ENCODE measurements around the gene APOA4. TPM values are rescaled to one million over a fixed set of nuclear protein-coding genes. Genes with fewer than 3 reads are reported as not detected.
"Not testable (repeated sequence)": the region's sequence is repeated elsewhere in the genome, so short reads cannot be mapped to it uniquely, and the experiment has no call there.

APOA4 gene
- total RNA-seq, 1 experiment from 2014 or later: not detected

DNA sequence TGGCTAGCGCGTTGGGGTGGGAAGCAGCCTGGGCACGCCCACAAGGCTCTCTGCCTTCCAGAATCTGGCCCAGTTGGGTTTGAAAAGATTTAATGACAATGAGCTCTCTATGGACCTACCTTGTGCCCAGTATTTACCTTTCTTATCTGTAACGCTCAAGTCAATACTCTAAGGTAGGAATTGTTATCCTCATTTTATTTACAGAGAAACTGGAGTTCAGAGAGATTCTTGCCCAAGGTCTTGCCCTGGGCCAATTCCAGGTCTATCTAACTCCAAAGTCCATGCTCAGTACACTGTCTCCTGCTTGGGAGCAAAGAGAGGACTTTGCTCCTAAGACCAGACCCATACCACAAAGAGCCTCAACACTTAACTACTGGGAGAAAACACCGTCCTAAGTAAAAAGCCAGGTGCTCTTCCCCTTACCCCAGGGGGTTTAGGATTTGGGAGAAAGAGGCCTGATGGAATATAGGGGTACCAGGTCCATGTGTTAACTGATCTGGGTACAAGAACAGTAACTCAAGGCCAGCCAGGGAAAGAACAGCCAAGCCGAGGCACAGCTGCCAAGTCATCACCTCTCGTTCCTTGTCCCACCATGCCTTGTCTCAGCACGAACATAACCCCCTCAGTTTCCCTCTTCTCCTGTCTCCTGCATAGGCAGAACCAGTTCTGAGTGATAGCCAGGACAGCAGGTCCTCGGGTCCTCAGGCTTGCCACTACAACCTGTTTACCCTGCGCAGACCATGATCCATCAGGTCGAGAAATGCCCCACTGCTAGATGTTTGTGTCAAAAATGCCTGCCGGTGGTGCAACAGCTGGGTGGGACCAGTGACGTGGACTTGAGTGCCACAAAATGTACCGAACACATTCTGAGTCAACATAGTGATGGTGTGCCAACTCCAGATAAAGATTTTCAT is 14.6 kb downstream of the APOA4 start:
- H3K4me1 ChIP-seq: no peaks in the 10 kb centered on the region
- H3K4me3 ChIP-seq: no peak overlapping the region
- H3K27ac ChIP-seq: no peak overlapping the region
- no peaks in the 10 kb centered on the region for H3K27me3 ChIP-seq
- DNase-seq: no peak
- no peaks in the 10 kb centered on the region for H3K36me3 ChIP-seq
- no peaks in the 10 kb centered on the region for H3K9me3 ChIP-seq (replicated peaks)

DNA sequence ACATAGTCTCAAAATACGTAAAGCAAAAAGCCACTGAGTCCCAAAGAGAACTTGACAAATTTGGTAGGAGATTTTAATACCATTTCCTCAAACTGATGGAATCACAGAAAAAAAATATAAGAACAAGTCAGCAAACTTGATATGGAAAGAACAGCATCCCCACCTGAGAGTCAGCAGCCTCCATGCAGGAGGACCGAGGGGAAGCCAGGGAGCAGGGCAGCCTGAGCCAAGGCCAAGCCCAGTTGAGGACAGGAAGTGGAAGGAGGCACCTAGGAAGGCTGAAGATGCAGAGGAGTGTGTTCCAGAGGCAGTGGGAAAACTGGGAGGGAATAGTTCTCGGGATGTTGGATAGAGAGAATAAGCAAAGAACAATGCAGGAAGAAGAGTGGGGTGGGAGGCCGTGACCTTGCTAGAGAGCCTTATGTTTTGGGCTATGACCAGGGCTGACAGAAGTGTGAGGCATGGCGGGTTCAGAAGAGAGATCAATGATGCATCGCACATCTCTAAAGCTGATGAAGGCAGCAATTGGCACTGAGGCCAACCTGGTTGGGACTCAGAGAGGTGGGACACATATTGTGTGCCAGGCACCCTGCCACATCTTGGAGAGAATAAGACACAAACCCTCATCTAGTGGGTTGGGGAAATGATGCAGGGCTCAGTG is 15.4 kb downstream of the APOA4 start:
- DNase-seq: no peak
- no peak overlapping the region for H3K4me3 ChIP-seq
- H3K27me3 ChIP-seq: no peaks in the 10 kb centered on the region
- H3K27ac ChIP-seq: no peak overlapping the region
- no peaks in the 10 kb centered on the region for H3K4me1 ChIP-seq
- H3K36me3 ChIP-seq: no peaks in the 10 kb centered on the region
- H3K9me3 ChIP-seq (replicated peaks): no peaks in the 10 kb centered on the region

DNA sequence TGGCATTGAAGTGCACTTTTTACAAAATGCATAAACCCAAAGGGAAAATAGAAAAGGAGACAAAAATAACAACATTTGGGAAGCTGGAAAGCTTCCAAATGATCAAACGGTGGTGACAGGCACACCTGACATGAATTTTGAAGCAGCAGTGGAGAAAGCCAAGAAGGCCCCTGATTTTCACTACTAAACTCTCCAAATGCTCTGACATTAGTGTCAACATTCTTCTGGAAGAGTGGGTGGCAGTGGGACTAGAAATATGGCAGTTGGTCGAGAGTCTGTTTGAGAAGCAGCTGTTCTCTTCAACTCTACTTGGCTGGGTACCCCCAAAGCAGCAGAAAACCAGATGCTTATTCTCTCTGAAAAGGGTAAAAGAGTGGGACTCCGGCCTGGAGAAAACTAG is 19.1 kb downstream of the APOA4 start:
- Histone ChIP-seq H3K27ac (no peak overlapping the region), H3K4me3 (no peak overlapping the region), H3K9me3 (replicated peaks) (no peaks in the 10 kb centered on the region), H3K27me3 (no peaks in the 10 kb centered on the region), H3K4me1 (no peaks in the 10 kb centered on the region), H3K36me3 (no peaks in the 10 kb centered on the region)
- DNase-seq: no peak

DNA sequence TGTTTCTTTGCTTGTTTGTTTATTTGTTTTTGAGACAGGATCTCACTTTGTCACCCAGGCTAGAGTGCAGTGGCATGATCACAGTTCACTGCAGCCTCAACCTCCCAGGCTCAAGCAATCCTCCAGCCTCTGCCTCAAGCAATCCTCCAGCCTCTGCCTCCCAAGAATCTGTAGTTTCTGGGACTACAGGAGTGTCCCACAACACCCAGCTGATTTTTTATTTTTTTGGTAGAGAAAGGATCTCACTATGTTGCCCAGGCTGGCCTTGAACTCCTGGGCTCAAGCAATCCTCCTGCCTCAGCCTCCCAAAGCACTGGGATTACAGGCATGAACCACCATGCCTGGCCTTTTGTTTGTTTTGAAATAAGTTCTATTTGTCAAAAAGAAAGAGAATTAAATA is 21.4 kb downstream of the APOA4 start:
- H3K36me3 ChIP-seq; H3K27ac ChIP-seq; H3K4me3 ChIP-seq; H3K4me1 ChIP-seq; H3K27me3 ChIP-seq; DNase-seq; H3K9me3 ChIP-seq (replicated peaks): not testable (repeated sequence)

DNA sequence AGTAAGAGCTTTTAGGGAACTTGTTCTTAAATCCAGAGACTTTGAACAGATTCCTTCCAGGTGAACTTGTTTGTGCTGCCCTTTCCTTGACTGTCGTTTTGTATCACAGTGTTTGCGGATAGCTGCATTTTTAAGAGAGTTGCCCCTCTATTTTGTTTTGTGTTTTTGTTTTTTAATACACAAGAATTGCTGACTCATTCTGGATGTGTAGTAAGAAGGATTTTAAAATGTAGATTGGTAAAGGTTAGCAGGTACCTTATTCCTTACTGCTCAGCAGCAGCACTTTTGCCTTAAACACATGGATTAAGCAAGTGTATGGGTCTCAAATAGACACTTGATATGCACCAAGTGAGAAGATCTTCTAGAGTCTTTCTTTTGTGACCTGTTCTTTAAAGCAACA is 22.5 kb downstream of the APOA4 start:
- Histone ChIP-seq H3K9me3 (replicated peaks) (no peaks in the 10 kb centered on the region), H3K4me3 (no peak overlapping the region), H3K4me1 (no peaks in the 10 kb centered on the region), H3K27me3 (no peaks in the 10 kb centered on the region), H3K36me3 (no peaks in the 10 kb centered on the region), H3K27ac (no peak overlapping the region)
- DNase-seq: no peak

DNA sequence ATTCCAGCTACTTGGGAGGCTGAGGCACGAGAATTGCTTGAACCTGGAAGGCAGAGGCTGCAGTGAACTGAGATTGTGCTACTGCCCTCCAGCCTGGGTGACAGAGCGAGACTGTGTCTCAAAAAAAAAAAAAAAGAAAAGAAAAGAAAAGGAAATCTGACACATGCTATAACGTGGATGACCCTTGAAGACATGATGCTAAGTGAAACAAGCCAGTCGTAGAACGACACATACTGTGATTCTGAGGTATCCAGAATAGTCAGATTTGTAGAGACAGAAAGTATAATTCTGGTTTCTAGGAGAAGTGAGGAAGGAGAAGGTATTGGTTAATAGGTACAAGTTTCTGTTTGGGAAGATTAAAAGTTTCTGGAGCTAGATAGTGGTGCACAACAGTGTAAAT is 24.7 kb downstream of the APOA4 start:
- Histone ChIP-seq H3K4me3 (no peak overlapping the region), H3K4me1 (no peaks in the 10 kb centered on the region), H3K27ac (no peak overlapping the region), H3K9me3 (replicated peaks) (no peaks in the 10 kb centered on the region), H3K36me3 (no peaks in the 10 kb centered on the region), H3K27me3 (no peaks in the 10 kb centered on the region)
- no peak for DNase-seq

DNA sequence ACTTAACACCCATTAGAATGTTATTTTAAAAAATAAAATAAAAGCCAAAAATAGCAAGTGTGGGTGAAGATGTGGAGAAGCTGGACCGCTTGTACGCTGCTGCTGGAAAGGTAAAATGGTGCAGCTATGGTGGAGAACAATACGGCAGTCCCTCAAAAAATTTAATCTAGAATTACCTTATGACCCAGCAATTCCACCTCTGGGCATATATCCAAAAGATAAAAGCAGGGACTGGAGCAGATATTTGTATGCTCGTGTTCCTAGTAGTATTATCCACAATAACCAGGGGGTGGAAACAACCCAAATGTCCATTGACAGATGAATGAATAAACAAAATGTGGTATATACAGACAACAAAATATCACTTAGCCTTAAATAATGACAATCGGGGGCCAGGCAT is 25.3 kb downstream of the APOA4 start:
- no peaks in the 10 kb centered on the region for H3K9me3 ChIP-seq (replicated peaks)
- H3K4me1 ChIP-seq: no peaks in the 10 kb centered on the region
- DNase-seq: no peak
- H3K4me3 ChIP-seq: no peak overlapping the region
- no peaks in the 10 kb centered on the region for H3K36me3 ChIP-seq
- H3K27ac ChIP-seq: no peak overlapping the region
- no peaks in the 10 kb centered on the region for H3K27me3 ChIP-seq

DNA sequence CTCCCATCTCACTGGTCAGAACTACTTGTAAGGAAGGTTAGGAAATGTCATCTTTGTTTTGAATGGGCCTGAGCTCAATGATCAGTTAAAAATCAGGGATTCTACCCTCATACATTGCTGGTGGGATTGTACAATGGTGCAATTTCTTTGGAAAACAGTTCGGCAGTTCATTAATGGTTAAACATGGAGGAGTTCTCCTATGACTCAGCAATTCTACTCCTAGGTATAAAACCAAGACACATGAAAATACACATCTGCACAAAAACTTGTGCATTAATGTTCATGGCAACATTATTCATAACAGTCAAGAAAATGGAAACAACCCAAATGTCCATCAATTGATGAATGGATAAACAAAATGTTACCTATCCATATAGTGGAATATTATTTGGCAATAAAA is 26.6 kb downstream of the APOA4 start:
- no peak overlapping the region for H3K4me3 ChIP-seq
- H3K4me1 ChIP-seq: no peaks in the 10 kb centered on the region
- H3K9me3 ChIP-seq (replicated peaks): no peaks in the 10 kb centered on the region
- no peak overlapping the region for H3K27ac ChIP-seq
- DNase-seq: no peak
- no peaks in the 10 kb centered on the region for H3K36me3 ChIP-seq
- no peaks in the 10 kb centered on the region for H3K27me3 ChIP-seq

DNA sequence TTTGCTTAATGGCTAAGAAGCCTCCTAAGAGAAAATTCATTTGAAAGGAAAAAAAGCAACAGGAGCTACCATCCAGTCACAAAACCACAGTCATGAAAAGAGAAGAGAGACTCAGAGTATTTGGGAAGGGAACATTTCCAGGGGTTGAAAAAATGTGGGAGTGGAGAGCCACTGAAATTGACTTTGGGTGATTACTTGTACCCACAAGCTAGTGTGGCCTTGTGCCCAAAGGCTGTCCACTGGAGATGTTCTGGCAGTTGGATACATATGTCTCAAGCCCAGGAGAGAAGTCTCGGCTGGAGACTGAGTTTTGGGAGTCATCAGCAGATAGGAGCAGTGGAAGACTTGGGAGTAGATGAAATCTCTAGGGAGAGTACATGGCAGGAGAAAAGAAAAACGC is 28.3 kb downstream of the APOA4 start:
- DNase-seq: no peak
- Histone ChIP-seq H3K36me3 (no peaks in the 10 kb centered on the region), H3K27me3 (no peaks in the 10 kb centered on the region), H3K9me3 (replicated peaks) (no peaks in the 10 kb centered on the region), H3K4me3 (no peak overlapping the region), H3K4me1 (no peaks in the 10 kb centered on the region), H3K27ac (no peak overlapping the region)

DNA sequence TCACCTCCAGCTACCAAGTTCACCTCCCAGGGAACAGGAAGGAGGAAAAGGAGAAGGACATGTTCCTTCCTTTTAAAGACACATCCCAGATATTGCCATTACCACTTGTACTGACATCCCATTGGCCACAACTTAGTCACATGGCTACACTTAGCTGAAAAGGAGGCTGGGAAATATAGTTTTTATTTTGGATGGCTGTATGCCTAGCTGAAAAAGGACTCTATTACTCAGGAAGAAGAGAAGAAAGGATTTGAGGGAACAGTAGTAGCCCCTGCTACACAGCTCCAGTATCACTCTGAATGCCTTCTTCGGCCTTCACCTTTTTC is 29.4 kb downstream of the APOA4 start:
- DNase-seq: peak in 1 of 2 experiments; percentile 48
- Histone ChIP-seq H3K4me1 (no peaks in the 10 kb centered on the region), H3K27ac (no peak overlapping the region), H3K27me3 (no peaks in the 10 kb centered on the region), H3K36me3 (no peaks in the 10 kb centered on the region), H3K4me3 (peak overlapping the region; percentile 36; the same call in 1 of the 2 replicates), H3K9me3 (replicated peaks) (no peaks in the 10 kb centered on the region)

DNA sequence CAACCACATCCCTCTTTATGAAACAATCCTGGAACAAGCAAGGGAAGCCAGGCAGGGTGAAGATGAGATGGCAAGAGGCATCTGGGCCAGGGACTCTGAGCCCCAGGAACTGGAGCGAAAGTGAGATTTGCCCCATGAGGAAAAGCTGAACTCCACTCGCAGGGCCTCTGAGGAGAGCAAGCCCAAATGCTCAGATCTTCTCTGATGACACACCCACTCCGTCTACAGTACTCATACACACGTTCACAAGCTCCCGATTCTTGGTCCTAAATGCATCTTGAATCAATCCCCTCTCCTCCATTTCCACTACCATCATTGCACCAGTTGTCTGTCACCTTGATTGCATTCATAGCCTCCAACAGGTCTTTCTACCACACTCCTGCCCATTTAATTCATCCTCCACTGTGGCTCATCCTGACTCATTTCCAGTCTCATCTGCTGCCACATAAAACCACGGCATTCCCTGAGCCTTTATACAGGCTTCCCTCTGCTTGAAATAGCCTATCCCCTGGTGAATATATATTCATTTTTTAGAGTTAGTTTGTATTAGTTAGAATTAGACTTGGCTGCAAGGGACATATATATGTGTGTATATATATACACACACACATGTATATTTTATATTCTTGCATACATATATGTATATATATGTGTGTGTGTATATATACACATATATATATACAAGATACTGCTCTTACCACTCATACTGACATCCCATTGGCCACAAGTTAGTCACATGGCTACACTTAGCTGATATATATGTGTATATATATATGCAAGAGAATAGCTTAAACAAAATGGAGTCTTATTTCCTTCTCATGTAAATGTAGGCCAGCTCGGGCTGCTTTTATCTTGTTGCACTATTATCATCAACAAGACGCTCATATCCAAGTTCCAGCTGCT is 30.0 kb downstream of the APOA4 start:
- Histone ChIP-seq H3K9me3 (replicated peaks) (no peaks in the 10 kb centered on the region), H3K4me3 (peak overlapping the region; percentile 36; the same call in 1 of the 2 replicates), H3K27ac (no peak overlapping the region), H3K4me1 (no peaks in the 10 kb centered on the region), H3K36me3 (no peaks in the 10 kb centered on the region), H3K27me3 (no peaks in the 10 kb centered on the region)
- DNase-seq: no peak

DNA sequence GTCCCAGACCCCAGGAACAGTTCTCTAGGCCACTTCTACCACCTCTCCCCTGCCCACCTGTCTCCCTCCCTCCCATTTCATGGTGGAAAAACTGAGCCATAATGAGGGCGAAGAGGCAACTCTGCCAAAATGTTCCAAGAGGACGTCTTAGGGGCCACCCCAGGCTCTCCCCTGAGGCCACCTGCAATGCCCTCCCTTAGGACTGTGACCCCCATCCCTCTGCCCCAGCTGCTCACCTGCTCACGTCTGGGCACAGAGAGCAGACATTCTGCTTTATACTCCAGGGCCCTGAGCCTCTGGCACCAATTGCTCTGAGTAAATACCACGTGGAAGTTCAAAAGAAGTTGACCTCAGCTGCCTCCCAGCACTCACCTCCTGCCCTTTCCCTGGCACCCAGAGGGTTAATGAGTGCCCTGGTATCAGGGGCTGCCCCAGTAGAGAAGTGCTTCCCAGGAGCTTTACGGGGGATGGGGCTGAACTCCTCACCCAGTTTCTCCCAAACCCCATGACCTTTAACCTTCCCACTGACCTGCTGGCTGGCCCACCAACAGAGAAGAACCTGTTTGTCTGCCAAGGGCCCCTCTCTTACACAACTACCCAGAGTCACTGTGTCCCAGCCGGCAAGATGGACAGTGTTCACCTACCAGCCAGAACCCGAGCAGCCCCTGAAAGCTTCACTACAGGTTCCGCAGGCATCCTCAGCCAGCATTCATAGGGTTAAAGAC is 30.8 kb downstream of the APOA4 start:
- H3K27ac ChIP-seq: no peak overlapping the region
- no peak overlapping the region for H3K4me3 ChIP-seq
- H3K4me1 ChIP-seq: no peaks in the 10 kb centered on the region
- no peaks in the 10 kb centered on the region for H3K27me3 ChIP-seq
- no peaks in the 10 kb centered on the region for H3K36me3 ChIP-seq
- H3K9me3 ChIP-seq (replicated peaks): no peaks in the 10 kb centered on the region
- DNase-seq: no peak

DNA sequence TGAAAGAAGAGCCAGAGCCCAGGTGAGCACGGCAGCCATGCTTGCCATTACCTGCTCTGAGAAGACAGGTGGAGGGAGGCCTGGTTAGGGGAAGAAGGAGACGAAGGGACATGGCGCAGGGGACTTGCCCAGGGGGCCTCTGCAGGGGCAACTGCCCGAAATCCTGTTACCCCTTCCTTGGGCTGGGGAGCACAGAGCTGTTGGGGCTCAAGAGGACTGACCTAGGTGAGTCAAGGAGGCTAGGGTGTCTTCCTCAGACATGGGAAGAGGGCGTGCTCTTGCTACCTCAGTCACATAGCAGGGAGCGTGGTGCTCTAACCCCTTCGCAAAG is 31.3 kb downstream of the APOA4 start, which contains the start of gene APOA5:
Gene APOA5 (minus strand): TSS at position 67 of the 331 bp plus-strand sequence. CDS start 19 bp downstream, at position 48.
- Histone ChIP-seq H3K9me3 (replicated peaks) (no peaks in the 10 kb centered on the region), H3K4me3 (peak within 1 kb of the TSS; percentile 26), H3K4me1 (peaks cover 3% of the 10 kb centered on the region; the same call in 1 of the 2 replicates), H3K27ac (no peak within 1 kb of the TSS), H3K27me3 (no peaks in the 10 kb centered on the region), H3K36me3 (no peaks in the 10 kb centered on the region)
- no peak for DNase-seq

DNA sequence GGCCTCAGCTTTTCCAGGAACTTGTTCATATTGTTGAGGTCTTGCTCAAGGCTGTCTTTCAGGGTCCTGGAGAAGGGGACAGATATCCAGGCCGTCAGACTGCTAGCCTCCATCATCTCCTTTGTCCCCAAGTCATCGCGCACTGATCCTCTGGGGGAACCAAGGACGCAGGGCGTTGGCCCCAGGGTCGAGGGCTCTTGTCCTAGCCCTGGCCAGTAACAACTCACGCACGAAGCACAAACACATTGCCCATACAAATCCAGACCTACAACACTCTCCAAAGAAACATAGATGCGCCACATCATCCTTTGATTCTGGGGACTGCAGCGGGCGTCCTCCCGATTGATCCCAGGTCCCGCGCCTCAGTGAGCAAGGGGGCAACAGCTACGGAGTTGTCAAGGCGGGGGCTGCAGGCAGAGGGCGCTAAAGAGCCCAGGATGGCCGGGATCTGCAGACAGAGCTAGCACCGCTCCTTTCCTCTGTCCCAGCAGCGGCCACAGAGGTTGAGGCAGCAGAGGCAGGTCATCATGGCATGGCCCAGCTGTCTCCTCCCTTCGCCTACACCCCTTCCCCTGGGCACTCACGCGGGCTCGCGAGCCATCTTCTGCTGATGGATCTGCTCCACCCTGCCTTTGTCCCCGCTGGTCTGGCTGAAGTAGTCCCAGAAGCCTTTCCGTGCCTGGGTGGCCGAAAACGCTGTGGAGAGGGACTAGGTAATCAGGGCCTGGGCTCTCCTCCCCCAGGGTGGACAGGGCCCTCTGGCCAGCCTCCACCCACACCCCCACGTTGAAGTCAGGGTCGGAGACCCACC is 31.9 kb downstream of the APOA4 start:
- no peaks in the 10 kb centered on the region for H3K27me3 ChIP-seq
- peak; percentile 69 to 74 for DNase-seq
- H3K4me1 ChIP-seq: peaks cover 8% of the 10 kb centered on the region; the same call in 1 of the 2 replicates
- H3K36me3 ChIP-seq: no peaks in the 10 kb centered on the region
- no peak overlapping the region for H3K27ac ChIP-seq
- no peaks in the 10 kb centered on the region for H3K9me3 ChIP-seq (replicated peaks)
- peak overlapping the region; percentile 26 for H3K4me3 ChIP-seq
